ENCODE measurements around the gene NINJ1. TPM values are rescaled to one million over a fixed set of nuclear protein-coding genes. Genes with fewer than 3 reads are reported as not detected.

Gene NINJ1
- total and polyA plus RNA-seq, 2 of the 13 experiments (the other 11 are each of a cell fraction or from before 2014, with no cell fraction given), result 81.2 to 92.1 TPM

- TF ChIP-seq ZNF687 (CRISPR knock-in tag; IDR thresholded peaks at IDR 0.05), result peak; percentile 82
- no peak for TF ChIP-seq SUZ12 (IDR thresholded peaks at IDR 0.05; ENCODE audit: low read depth, low read length)
- no peak for TF ChIP-seq ZNF556 (CRISPR knock-in tag; IDR thresholded peaks at IDR 0.05; ENCODE audit: borderline replicate concordance)
- no peak for TF ChIP-seq NCOA2 (CRISPR knock-in tag; IDR thresholded peaks at IDR 0.05)
- no peak for TF ChIP-seq ZNF879 (CRISPR knock-in tag; IDR thresholded peaks at IDR 0.05)
- TF ChIP-seq ZFP62 (CRISPR knock-in tag; IDR thresholded peaks at IDR 0.05), result no peak
- TF ChIP-seq FOSL1 (CRISPR knock-in tag; IDR thresholded peaks at IDR 0.05; ENCODE audit: borderline replicate concordance), result peak; percentile 82
- no peak for TF ChIP-seq TAF15 (IDR thresholded peaks at IDR 0.05; ENCODE audit: low read depth, low read length, poor library complexity, severe bottlenecking)
- TF ChIP-seq NR1H2 (CRISPR knock-in tag; IDR thresholded peaks at IDR 0.05; ENCODE audit: borderline replicate concordance, low read depth), result no peak
- peak; percentile 37; the same call in 1 of the 2 replicates for TF ChIP-seq GABPB1 (CRISPR knock-in tag; IDR thresholded peaks at IDR 0.05)
- no peak for TF ChIP-seq HHEX (CRISPR knock-in tag; IDR thresholded peaks at IDR 0.05)
- TF ChIP-seq ZNF512 (CRISPR knock-in tag; IDR thresholded peaks at IDR 0.05), result no peak
- no peak for TF ChIP-seq SNAPC5 (CRISPR knock-in tag; IDR thresholded peaks at IDR 0.05; ENCODE audit: borderline replicate concordance)
- no peak for TF ChIP-seq CBX5 (CRISPR knock-in tag; IDR thresholded peaks at IDR 0.05; ENCODE audit: borderline replicate concordance)
- TF ChIP-seq ZIK1 (CRISPR knock-in tag; IDR thresholded peaks at IDR 0.05; ENCODE audit: borderline replicate concordance, low read depth), result no peak
- no peak for TF ChIP-seq RFX1 (IDR thresholded peaks at IDR 0.05)
- no peak for TF ChIP-seq ZNF703 (CRISPR knock-in tag; IDR thresholded peaks at IDR 0.05; ENCODE audit: borderline replicate concordance)
- TF ChIP-seq ZNF296 (CRISPR knock-in tag; conservative IDR thresholded peaks at IDR 0.05), result no peak
- no peak for TF ChIP-seq CBX2 (IDR thresholded peaks at IDR 0.05; ENCODE audit: low read depth, low read length)
- TF ChIP-seq CBX2 (CRISPR knock-in tag; IDR thresholded peaks at IDR 0.05; ENCODE audit: low read depth), result no peak
- TF ChIP-seq JUN (CRISPR knock-in tag; IDR thresholded peaks at IDR 0.05), result no peak
- TF ChIP-seq MNT (IDR thresholded peaks at IDR 0.05), result no peak
These were observed 35.7 kb downstream of the NINJ1 start (continued) for GRCh38 chr9:93098236-93098946.
